Neural cell (in vitro differentiated cells): ENCODE results near the gene TTLL5. TPM values are rescaled to one million over a fixed set of nuclear protein-coding genes. Genes with fewer than 3 reads are reported as not detected.

Experiments
- H2AFZ ChIP-seq: fragments of 200-600, 300-800 bp; sonication (generic), shearing (Covaris generic); 2 replicates; pipeline ENCODE4 v1.6.0; 2014; ENCODE audit warnings: low read depth, mild to moderate bottlenecking, antibody characterized with exemption, low read length, moderate library complexity
- H3F3A ChIP-seq: fragments of 200-600 bp; shearing (Covaris generic); 2 replicates; pipeline ENCODE4 v1.6.1; 2016; ENCODE audit warnings: mild to moderate bottlenecking, moderate library complexity, mixed read lengths, antibody characterized with exemption, low read length; ENCODE audit not compliant: insufficient read depth, poor library complexity, severe bottlenecking
- H3K27ac ChIP-seq: fragments of 200-600, 300-800 bp; sonication (generic), shearing (Covaris generic); 2 replicates; pipeline ENCODE4 v1.5.1; 2014; ENCODE audit warnings: mild to moderate bottlenecking, low read length, moderate library complexity
- H3K27me3 ChIP-seq: fragments of 300-800, 200-600 bp; sonication (generic), shearing (Covaris generic); 2 replicates; pipeline ENCODE4 v1.6.0; 2014; ENCODE audit warnings: mild to moderate bottlenecking, low read depth, low read length, moderate library complexity; ENCODE audit not compliant: insufficient read depth
- H3K36me3 ChIP-seq: fragments of 300-800, 200-600 bp; sonication (generic), shearing (Covaris generic); 2 replicates; pipeline ENCODE4 v1.5.1; 2014; ENCODE audit warnings: mild to moderate bottlenecking, antibody characterized with exemption, low read length, moderate library complexity; ENCODE audit not compliant: insufficient read depth
- H3K4me2 ChIP-seq: fragments of 300-800, 200-600 bp; sonication (generic), shearing (Covaris generic); 2 replicates; pipeline ENCODE4 v1.6.0; 2014; ENCODE audit warnings: mild to moderate bottlenecking, low read length
- H3K4me3 ChIP-seq: fragments of 300-800, 200-600 bp; sonication (generic), shearing (Covaris generic); 2 replicates; pipeline ENCODE4 v1.5.1; 2014; ENCODE audit warnings: mild to moderate bottlenecking, low read length, moderate library complexity
- H3K79me2 ChIP-seq: fragments of 200-600 bp; shearing (Covaris generic); replicated peaks from 2 replicates; pipeline ENCODE4 v1.6.0; 2014; ENCODE audit warnings: mild to moderate bottlenecking, low read length, moderate library complexity; ENCODE audit not compliant: insufficient read depth
- H3K9ac ChIP-seq: fragments of 300-800, 200-600 bp; sonication (generic), shearing (Covaris generic); 2 replicates; pipeline ENCODE4 v1.6.1; 2016; ENCODE audit warnings: mild to moderate bottlenecking, low read length, mixed read lengths
- H3K9me2 ChIP-seq: fragments of 200-600 bp; shearing (Covaris generic); 2 replicates; pipeline ENCODE4 v1.6.1; 2016; ENCODE audit warnings: mild to moderate bottlenecking, low read length, mixed read lengths; ENCODE audit not compliant: insufficient read depth
- H3K9me3 ChIP-seq: fragments of 200-600, 300-800 bp; sonication (generic), shearing (Covaris generic); 2 replicates; pipeline ENCODE4 v1.6.1; 2016; ENCODE audit warnings: mild to moderate bottlenecking, mixed run types, low read length, moderate library complexity, mixed read lengths
- H4K20me1 ChIP-seq: fragments of 200-600 bp; shearing (Covaris generic); 2 replicates; pipeline ENCODE4 v1.6.1; 2016; ENCODE audit warnings: mild to moderate bottlenecking, mixed run types; ENCODE audit not compliant: insufficient read depth
- CTCF ChIP-seq: fragments of 450-650 bp; IDR thresholded peaks from 2 replicates; pipeline ENCODE4 v1.5.1; 2014; ENCODE audit warnings: antibody characterized with exemption, mild to moderate bottlenecking, moderate library complexity; ENCODE audit not compliant: poor library complexity, severe bottlenecking
- EP300 ChIP-seq: fragments of 450-650 bp; conservative IDR thresholded peaks from 2 replicates; pipeline ENCODE4 v1.6.1; 2014; ENCODE audit warnings: antibody characterized with exemption, mild to moderate bottlenecking, moderate library complexity; ENCODE audit not compliant: poor library complexity, severe bottlenecking
- EZH2 ChIP-seq: fragments of 200-600, 300-800 bp; shearing (Covaris generic), sonication (generic); IDR thresholded peaks from 2 replicates; pipeline ENCODE4 v1.6.1; 2014; ENCODE audit warnings: antibody characterized with exemption, low read length, borderline replicate concordance, mild to moderate bottlenecking; ENCODE audit not compliant: insufficient read depth, poor library complexity, severe bottlenecking
- MXI1 ChIP-seq: fragments of 450-650 bp; conservative IDR thresholded peaks from 2 replicates; pipeline ENCODE4 v1.6.1; 2014; ENCODE audit warnings: antibody characterized with exemption, mild to moderate bottlenecking; ENCODE audit not compliant: poor library complexity, severe bottlenecking
- POLR2AphosphoS5 ChIP-seq: IDR thresholded peaks from 2 replicates; pipeline ENCODE4 v1.6.1; 2012
- RAD21 ChIP-seq: fragments of 450-650 bp; conservative IDR thresholded peaks from 2 replicates; pipeline ENCODE4 v1.6.1; 2014; ENCODE audit warnings: antibody characterized with exemption, mild to moderate bottlenecking, moderate library complexity
- REST ChIP-seq: IDR thresholded peaks from 2 replicates; pipeline ENCODE4 v1.6.1; 2012; ENCODE audit warnings: borderline replicate concordance
- SMC3 ChIP-seq: fragments of 450-650 bp; conservative IDR thresholded peaks from 2 replicates; pipeline ENCODE4 v1.6.1; 2014; ENCODE audit warnings: antibody characterized with exemption, mild to moderate bottlenecking, moderate library complexity; ENCODE audit not compliant: poor library complexity
- TAF1 ChIP-seq: IDR thresholded peaks from 2 replicates; pipeline ENCODE4 v1.6.1; 2012; ENCODE audit warnings: low read depth
- polyA plus RNA-seq: library from polyadenylated mRNA; depleted of rRNA; stranded (reverse); fragments of >200 nt; gene quantifications from 2 replicates; pipeline ENCODE4 v1.2.3, GENCODE V29; 2014

TTLL5 gene
- polyA plus RNA-seq, 1 donor from 2014 or later: 8.2 TPM

GRCh38 chr14:75831455-75831854, 170.4 kb downstream of the TTLL5 start:
- H3K79me2 ChIP-seq: no peaks in the 10 kb centered on the region
- H4K20me1 ChIP-seq: no peaks in the 10 kb centered on the region
- no peaks in the 10 kb centered on the region for H3K9me3 ChIP-seq
- no peaks in the 10 kb centered on the region for H3K9me2 ChIP-seq
- TF ChIP-seq RAD21: no peak
- TF ChIP-seq TAF1: no peak
- TF ChIP-seq REST: no peak
- TF ChIP-seq SMC3: no peak
- TF ChIP-seq MXI1: no peak
- H3K27me3 ChIP-seq: no peaks in the 10 kb centered on the region
- H3K27ac ChIP-seq: no peak overlapping the region
- no peaks in the 10 kb centered on the region for H3F3A ChIP-seq
- H3K4me3 ChIP-seq: no peak overlapping the region
- no peak overlapping the region for H3K9ac ChIP-seq
- H3K4me2 ChIP-seq: no peak overlapping the region
- no peak overlapping the region for H2AFZ ChIP-seq
- no peaks in the 10 kb centered on the region for H3K36me3 ChIP-seq

- H3K9ac ChIP-seq: no peak overlapping the region
- H3F3A ChIP-seq: no peaks in the 10 kb centered on the region
- no peak overlapping the region for H3K27ac ChIP-seq
- no peaks in the 10 kb centered on the region for H3K79me2 ChIP-seq
- no peak overlapping the region for H3K4me2 ChIP-seq
- TF ChIP-seq TAF1: no peak
- TF ChIP-seq EP300: no peak
- no peak overlapping the region for H3K4me3 ChIP-seq
- H3K9me2 ChIP-seq: no peaks in the 10 kb centered on the region
- no peak overlapping the region for H2AFZ ChIP-seq
- no peaks in the 10 kb centered on the region for H3K36me3 ChIP-seq
- H3K27me3 ChIP-seq: no peaks in the 10 kb centered on the region
- H4K20me1 ChIP-seq: no peaks in the 10 kb centered on the region
- H3K9me3 ChIP-seq: no peaks in the 10 kb centered on the region
Measured at GRCh38 chr14:75831952-75832351, 170.9 kb downstream of the TTLL5 start.

- Histone ChIP-seq H3K36me3 (no peaks in the 10 kb centered on the region), H3F3A (no peaks in the 10 kb centered on the region), H3K27ac (no peak overlapping the region), H3K4me3 (no peak overlapping the region), H3K9ac (no peak overlapping the region), H3K4me2 (no peak overlapping the region), H4K20me1 (no peaks in the 10 kb centered on the region), H3K9me2 (no peaks in the 10 kb centered on the region), H3K79me2 (no peaks in the 10 kb centered on the region), H3K9me3 (no peaks in the 10 kb centered on the region), H2AFZ (no peak overlapping the region), H3K27me3 (no peaks in the 10 kb centered on the region)
- TF ChIP-seq EZH2 (no peak), RAD21 (no peak), SMC3 (no peak), REST (no peak), CTCF (no peak), EP300 (no peak), MXI1 (no peak), POLR2AphosphoS5 (no peak), TAF1 (no peak)
Measured at GRCh38 chr14:75832621-75833297, 171.7 kb downstream of the TTLL5 start.
